Astrocyte of the spinal cord (primary cell): ENCODE results near the gene ZFP92.
A peak's percentile ranks its signal among the peaks of the same experiment; 100 is the strongest.

Source experiments
- DNase-seq: peaks from one replicate; pipeline ENCODE4 v3.0.0; 2011; ENCODE audit warnings: low read depth, low spot score
- H3K4me3 ChIP-seq: 2 replicates; pipeline ENCODE4 v1.5.1; 2011; ENCODE audit warnings: low read depth, mild to moderate bottlenecking, low read length, moderate library complexity
- in situ Hi-C: cut with HindIII; loops from 2 replicates; pipeline ENCODE4 v1.10.0; 2017; ENCODE audit warnings: low sequenced_read_pairs
- TF ChIP-seq, protein P1 (sequence below): IDR thresholded peaks from 2 replicates; pipeline ENCODE4 v1.5.1; 2012; ENCODE audit warnings: low read depth, mild to moderate bottlenecking, low read length, inconsistent platforms

Gene ZFP92, protein sequence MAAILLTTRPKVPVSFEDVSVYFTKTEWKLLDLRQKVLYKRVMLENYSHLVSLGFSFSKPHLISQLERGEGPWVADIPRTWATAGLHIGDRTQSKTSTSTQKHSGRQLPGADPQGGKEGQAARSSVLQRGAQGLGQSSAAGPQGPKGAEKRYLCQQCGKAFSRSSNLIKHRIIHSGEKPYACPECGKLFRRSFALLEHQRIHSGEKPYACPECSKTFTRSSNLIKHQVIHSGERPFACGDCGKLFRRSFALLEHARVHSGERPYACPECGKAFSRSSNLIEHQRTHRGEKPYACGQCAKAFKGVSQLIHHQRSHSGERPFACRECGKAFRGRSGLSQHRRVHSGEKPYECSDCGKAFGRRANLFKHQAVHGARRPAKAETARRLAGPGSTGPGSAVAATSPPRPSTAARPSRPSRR

DNA sequence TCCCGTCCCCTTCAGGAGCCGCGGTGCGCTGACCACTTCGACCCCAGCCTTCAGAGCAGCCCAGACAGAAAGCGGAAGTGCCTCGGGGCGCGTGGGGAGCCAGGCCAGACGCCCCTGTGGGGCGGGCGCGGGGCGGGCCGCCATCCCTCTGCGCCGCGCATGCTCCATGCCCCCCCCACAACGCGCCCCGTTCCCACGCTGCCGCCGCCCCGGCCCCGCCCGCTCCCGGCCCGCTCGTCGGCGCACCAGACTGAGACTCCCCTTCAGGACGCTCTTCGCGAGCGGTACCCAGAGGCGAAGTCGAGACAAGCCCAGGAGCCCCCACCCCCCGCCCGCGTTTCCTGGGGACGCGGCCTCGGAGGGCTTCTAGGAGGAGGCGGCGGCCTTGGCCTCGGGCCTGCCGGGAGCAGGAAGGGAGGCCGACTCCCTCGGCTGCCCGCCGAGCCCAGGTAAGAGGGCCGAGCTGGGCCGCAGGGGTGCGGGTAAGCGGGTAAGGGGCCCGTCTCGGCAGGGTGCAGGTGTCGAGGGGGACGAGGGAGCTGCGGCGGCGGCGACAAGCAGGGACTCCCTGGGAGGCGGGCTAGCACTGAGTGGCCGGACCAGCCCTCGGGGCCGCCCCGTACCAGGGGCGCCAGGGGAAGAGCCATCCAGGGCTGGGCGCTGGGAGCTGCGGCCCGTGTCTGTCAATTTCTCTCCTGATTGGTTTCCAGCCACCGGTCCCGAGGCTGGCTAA is at the start of gene ZFP92:
Gene ZFP92, plus strand, starts transcription at position 218 of the 733 bp plus-strand sequence. CDS start 6,851 bp downstream, outside the sequence.
- TF ChIP-seq, protein P1, sequence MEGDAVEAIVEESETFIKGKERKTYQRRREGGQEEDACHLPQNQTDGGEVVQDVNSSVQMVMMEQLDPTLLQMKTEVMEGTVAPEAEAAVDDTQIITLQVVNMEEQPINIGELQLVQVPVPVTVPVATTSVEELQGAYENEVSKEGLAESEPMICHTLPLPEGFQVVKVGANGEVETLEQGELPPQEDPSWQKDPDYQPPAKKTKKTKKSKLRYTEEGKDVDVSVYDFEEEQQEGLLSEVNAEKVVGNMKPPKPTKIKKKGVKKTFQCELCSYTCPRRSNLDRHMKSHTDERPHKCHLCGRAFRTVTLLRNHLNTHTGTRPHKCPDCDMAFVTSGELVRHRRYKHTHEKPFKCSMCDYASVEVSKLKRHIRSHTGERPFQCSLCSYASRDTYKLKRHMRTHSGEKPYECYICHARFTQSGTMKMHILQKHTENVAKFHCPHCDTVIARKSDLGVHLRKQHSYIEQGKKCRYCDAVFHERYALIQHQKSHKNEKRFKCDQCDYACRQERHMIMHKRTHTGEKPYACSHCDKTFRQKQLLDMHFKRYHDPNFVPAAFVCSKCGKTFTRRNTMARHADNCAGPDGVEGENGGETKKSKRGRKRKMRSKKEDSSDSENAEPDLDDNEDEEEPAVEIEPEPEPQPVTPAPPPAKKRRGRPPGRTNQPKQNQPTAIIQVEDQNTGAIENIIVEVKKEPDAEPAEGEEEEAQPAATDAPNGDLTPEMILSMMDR: no peak
- in situ Hi-C loops: no loop called here
- no peak for DNase-seq
- peak within 1 kb of the TSS; percentile 30 for H3K4me3 ChIP-seq

DNA sequence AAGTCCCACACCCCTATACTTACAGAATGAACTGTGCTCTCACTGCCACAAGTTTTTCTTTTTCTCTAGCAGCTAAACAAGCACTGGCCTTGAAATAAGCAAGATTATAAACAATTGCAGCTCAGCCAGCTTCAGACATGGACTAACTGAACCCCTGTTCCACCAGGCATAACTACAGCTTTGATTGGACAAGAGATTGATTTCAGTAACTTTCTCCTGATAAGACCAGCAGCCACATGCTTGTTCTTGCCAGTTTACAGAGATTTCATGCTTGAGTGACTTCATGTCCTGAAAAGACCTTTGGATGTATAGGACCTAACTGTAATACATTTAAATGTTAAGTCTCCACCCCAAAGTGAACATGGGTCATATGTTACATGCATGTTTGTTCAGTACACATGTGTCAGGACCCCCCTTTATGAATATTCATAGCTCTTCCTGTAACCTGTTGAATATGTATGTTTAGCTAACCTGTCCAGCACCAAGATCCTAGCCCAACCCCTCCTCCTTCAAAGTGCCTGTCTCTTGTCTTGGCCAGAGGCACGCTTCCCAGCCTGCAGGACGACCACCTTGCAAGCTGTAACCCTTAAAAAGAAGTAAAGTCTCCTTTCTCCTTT is 49.4 kb upstream of the ZFP92 start:
- TF ChIP-seq, protein P1: no peak
- in situ Hi-C loops: no loop called here
- DNase-seq: no peak
- H3K4me3 ChIP-seq: no peak overlapping the region

DNA sequence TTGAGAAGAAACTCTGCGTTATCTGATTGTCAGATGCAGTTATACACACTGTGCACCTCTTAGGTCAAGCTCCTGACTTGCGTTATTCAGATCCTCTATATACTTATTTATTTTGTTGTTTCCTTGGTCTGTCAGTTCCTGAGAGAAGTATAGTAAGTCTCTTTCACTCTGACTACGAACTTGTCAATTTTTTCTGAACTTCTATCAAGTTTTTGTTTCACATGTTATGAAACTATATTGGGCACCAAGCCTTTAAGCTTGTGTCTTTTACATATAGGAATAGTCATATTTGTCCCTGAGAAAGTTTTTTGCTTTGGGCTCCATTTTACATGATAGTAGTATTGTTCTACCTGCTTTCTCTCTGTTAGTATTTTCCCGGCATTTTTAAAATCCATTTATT is 45.6 kb upstream of the ZFP92 start:
- DNase-seq: no peak
- in situ Hi-C loops: no loop called here
- H3K4me3 ChIP-seq: no peak overlapping the region
- TF ChIP-seq, protein P1: no peak

DNA sequence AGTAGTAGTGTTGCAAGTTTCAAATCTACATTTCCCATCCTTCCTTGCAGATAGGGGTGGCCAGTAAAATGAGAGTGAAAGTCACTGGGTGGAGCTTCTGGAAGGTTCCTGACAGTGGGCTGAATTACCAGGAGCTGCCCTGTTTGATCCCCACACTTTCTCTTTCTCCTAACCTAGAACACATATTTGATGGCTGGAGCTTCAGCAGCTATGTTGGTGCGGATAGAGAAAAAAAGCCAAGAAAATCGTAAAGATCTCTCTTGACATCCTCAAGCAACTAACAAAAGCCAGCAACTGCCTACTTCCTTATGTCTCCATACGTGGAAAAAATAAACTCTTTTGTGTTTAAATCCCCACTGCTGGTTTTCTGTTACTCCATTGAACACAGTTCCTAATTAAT is 45.2 kb upstream of the ZFP92 start:
- in situ Hi-C loops: no loop called here
- DNase-seq: no peak
- H3K4me3 ChIP-seq: no peak overlapping the region
- TF ChIP-seq, protein P1: no peak

DNA sequence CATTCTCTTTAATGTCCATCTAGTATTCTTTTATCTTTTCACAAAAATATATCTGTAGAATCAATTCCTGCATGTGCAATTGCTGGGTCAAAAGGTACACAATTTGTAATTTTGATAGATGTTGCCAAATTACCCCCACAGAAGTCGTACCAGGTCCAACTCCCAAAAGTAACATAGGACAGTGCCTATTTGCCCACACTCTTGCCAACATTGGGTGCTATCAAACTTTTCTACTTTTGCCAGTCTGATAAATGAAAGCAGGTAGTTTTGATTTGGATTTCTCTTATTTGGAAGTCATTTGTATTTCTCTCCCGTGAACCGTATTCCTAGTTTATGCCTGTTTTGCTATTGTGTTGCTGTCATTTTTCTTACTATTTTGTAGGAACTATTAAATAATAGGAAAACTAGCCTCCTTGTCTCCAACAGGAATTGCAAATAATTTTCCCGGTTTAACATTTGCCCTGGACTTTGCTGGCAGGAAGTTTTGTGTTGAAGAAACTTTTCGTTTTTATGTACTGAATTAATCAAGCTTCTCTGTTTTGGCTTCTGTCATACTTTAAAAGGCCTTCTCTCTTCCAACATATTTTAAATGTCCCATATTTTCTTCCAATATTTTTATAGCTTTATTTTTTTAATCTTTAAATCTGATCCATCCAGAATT is 44.3 kb upstream of the ZFP92 start:
- in situ Hi-C loops: no loop called here
- H3K4me3 ChIP-seq: no peak overlapping the region
- TF ChIP-seq, protein P1: no peak
- DNase-seq: no peak
